K562 (cell line): ENCODE measurements around the gene GALM.

Experiments used
- EP300 ChIP-seq: IDR thresholded peaks from 2 replicates; pipeline ENCODE4 v1.6.1; 2012; ENCODE audit warnings: low read length, improper control_type of control experiment
- GABPA ChIP-seq: fragments of 200-800 bp; sonication (Bioruptor generic); conservative IDR thresholded peaks from 2 replicates; pipeline ENCODE4 v1.6.1; 2016; ENCODE audit warnings: low read depth, missing genetic modification characterization, missing compliant biosample characterization
- POLR2AphosphoS5 ChIP-seq: IDR thresholded peaks from 2 replicates; pipeline ENCODE4 v1.6.1; 2011; ENCODE audit warnings: mild to moderate bottlenecking, low read depth, low read length, moderate library complexity; ENCODE audit not compliant: control insufficient read depth, insufficient read depth
- SMARCE1 ChIP-seq: fragments of 450-650 bp; IDR thresholded peaks from 2 replicates; pipeline ENCODE4 v1.7.1; 2016; ENCODE audit warnings: mild to moderate bottlenecking
- YBX1 ChIP-seq: fragments of 450-650 bp; IDR thresholded peaks from 2 replicates; pipeline ENCODE4 v1.7.1; 2016; ENCODE audit warnings: mild to moderate bottlenecking
- ZNF184 ChIP-seq: sonication (generic); formaldehyde crosslinking; IDR thresholded peaks from 2 replicates; pipeline ENCODE4 v1.5.0; 2020; ENCODE audit warnings: missing genetic modification reagents
- ZNF274 ChIP-seq: IDR thresholded peaks from 2 replicates; pipeline ENCODE4 v1.6.1; 2011; ENCODE audit warnings: low read depth, mild to moderate bottlenecking, low read length, moderate library complexity, borderline replicate concordance
- TF ChIP-seq, protein P1 (sequence below): fragments of 150-350 bp; IDR thresholded peaks from 2 replicates; pipeline ENCODE4 v1.6.1; 2014; ENCODE audit warnings: low read depth, mild to moderate bottlenecking, low read length, borderline replicate concordance
- TF ChIP-seq, protein P2 (sequence below), 3 experiments: IDR thresholded peaks in 2 of 3; conservative IDR thresholded peaks in 1 of 3; 2 replicates each; pipeline ENCODE4 v1.5.1; 2011 to 2012; ENCODE audit warnings: low read length in 3 of 3, mild to moderate bottlenecking in 3 of 3, control low read depth in 2 of 3, improper control_type of control experiment in 1 of 3, inconsistent platforms in 1 of 3, low read depth in 1 of 3, mixed read lengths in 1 of 3, moderate library complexity in 1 of 3; ENCODE audit not compliant: insufficient read depth in 2 of 3

DNA sequence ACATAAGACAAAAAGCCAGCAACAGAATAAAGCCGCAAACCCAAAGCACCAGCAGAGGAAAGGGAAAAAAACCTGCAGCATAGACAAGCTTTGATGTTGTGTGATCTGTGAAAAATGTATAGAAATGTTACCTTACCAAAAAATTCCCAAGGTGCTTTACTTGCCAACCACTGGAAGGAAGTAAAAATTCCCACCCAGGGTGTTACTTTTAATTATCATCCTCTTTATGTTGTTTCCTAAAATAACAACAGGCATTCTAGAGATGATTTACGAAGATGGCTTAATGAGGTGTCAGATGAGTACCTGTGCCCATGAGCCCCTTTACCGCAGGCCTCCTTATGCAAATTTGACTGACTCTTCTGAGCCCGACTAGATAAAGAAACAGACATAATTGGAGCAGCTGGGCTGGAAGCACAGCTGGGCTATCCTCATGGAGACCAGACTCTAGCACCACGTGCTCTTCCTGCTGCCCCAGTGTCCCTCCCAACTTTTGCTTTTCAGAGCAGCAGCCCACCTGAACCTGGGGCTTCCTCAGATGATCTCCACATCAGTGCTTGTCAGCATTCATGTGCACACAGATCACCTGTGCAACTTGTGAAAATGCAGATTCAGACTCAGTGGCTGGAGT, 43.8 kb downstream of the GALM start:
- TF ChIP-seq POLR2AphosphoS5 (no peak), EP300 (no peak), ZNF274 (no peak), YBX1 (no peak), ZNF184 (no peak), SMARCE1 (no peak), GABPA (tag) (no peak)
- TF ChIP-seq, protein P1, sequence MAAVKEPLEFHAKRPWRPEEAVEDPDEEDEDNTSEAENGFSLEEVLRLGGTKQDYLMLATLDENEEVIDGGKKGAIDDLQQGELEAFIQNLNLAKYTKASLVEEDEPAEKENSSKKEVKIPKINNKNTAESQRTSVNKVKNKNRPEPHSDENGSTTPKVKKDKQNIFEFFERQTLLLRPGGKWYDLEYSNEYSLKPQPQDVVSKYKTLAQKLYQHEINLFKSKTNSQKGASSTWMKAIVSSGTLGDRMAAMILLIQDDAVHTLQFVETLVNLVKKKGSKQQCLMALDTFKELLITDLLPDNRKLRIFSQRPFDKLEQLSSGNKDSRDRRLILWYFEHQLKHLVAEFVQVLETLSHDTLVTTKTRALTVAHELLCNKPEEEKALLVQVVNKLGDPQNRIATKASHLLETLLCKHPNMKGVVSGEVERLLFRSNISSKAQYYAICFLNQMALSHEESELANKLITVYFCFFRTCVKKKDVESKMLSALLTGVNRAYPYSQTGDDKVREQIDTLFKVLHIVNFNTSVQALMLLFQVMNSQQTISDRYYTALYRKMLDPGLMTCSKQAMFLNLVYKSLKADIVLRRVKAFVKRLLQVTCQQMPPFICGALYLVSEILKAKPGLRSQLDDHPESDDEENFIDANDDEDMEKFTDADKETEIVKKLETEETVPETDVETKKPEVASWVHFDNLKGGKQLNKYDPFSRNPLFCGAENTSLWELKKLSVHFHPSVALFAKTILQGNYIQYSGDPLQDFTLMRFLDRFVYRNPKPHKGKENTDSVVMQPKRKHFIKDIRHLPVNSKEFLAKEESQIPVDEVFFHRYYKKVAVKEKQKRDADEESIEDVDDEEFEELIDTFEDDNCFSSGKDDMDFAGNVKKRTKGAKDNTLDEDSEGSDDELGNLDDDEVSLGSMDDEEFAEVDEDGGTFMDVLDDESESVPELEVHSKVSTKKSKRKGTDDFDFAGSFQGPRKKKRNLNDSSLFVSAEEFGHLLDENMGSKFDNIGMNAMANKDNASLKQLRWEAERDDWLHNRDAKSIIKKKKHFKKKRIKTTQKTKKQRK = no peak
- TF ChIP-seq, protein P2, sequence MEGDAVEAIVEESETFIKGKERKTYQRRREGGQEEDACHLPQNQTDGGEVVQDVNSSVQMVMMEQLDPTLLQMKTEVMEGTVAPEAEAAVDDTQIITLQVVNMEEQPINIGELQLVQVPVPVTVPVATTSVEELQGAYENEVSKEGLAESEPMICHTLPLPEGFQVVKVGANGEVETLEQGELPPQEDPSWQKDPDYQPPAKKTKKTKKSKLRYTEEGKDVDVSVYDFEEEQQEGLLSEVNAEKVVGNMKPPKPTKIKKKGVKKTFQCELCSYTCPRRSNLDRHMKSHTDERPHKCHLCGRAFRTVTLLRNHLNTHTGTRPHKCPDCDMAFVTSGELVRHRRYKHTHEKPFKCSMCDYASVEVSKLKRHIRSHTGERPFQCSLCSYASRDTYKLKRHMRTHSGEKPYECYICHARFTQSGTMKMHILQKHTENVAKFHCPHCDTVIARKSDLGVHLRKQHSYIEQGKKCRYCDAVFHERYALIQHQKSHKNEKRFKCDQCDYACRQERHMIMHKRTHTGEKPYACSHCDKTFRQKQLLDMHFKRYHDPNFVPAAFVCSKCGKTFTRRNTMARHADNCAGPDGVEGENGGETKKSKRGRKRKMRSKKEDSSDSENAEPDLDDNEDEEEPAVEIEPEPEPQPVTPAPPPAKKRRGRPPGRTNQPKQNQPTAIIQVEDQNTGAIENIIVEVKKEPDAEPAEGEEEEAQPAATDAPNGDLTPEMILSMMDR (IDR thresholded peaks at IDR 0.05 in 2 of 3, conservative IDR thresholded peaks at IDR 0.05 in 1 of 3; ENCODE audit: insufficient read depth in 2 of 3, low read depth in 1 of 3, low read length in 3 of 3) = no peak
